GM19372 (cell line): Measurements from ENCODE around the gene TIGD2.
"Not testable (repeated sequence)": the region's sequence is repeated elsewhere in the genome, so short reads cannot be mapped to it uniquely, and the experiment has no call there.

Experiments
- ATAC-seq: cut with Tn5 transposase; IDR thresholded peaks from one replicate; pipeline ENCODE4 v1.9.1; 2021; ENCODE audit warnings: mild to moderate bottlenecking, low read depth, moderate library complexity; ENCODE audit not compliant: unreplicated experiment

Gene TIGD2

GRCh38 chr4:89117115-89117514 lies 5.8 kb downstream of the TIGD2 start:
- ATAC-seq, result no peak

- no peak for ATAC-seq
Observed at GRCh38 chr4:89119166-89119565, 7.8 kb downstream of the TIGD2 start.

- ATAC-seq, result no peak
Observed at GRCh38 chr4:89119836-89120235, 8.5 kb downstream of the TIGD2 start.

- ATAC-seq, result no peak
Observed at GRCh38 chr4:89121387-89122068, 10.2 kb downstream of the TIGD2 start.

- ATAC-seq, result no peak
Observed at GRCh38 chr4:89123451-89123851, 12.1 kb downstream of the TIGD2 start.

GRCh38 chr4:89125901-89126782 lies 14.8 kb downstream of the TIGD2 start:
- ATAC-seq, result no peak

GRCh38 chr4:89129080-89129640 lies 17.8 kb downstream of the TIGD2 start:
- no peak for ATAC-seq

- ATAC-seq, result no peak
Observed at GRCh38 chr4:89134775-89135319, 23.5 kb downstream of the TIGD2 start.

GRCh38 chr4:89136525-89136924 lies 25.2 kb downstream of the TIGD2 start:
- ATAC-seq, result no peak

- ATAC-seq, result no peak
Observed at GRCh38 chr4:89137231-89137630, 25.9 kb downstream of the TIGD2 start.

- no peak for ATAC-seq
Observed at GRCh38 chr4:89137695-89138094, 26.4 kb downstream of the TIGD2 start.

GRCh38 chr4:89140168-89140759 lies 28.9 kb downstream of the TIGD2 start:
- ATAC-seq, result no peak

- ATAC-seq, result peak; percentile 90
Observed at GRCh38 chr4:89142691-89143669, 31.6 kb downstream of the TIGD2 start.

GRCh38 chr4:89144652-89145051 lies 33.3 kb downstream of the TIGD2 start:
- ATAC-seq, result not testable (repeated sequence)

GRCh38 chr4:89146196-89146595 lies 34.9 kb downstream of the TIGD2 start:
- ATAC-seq, result no peak

- ATAC-seq, result no peak
Observed at GRCh38 chr4:89152972-89153371, 41.6 kb downstream of the TIGD2 start.

- ATAC-seq, result no peak
Observed at GRCh38 chr4:89156174-89156914, 45.0 kb downstream of the TIGD2 start.

- ATAC-seq, result no peak
Observed at GRCh38 chr4:89157488-89158024, 46.2 kb downstream of the TIGD2 start.
